COLO668 (cell line): ENCODE measurements around the gene PTCD2.
"Not testable (repeated sequence)": the region's sequence is repeated elsewhere in the genome, so short reads cannot be mapped to it uniquely, and the experiment has no call there.

Source experiments
- DNase-seq: peaks from one replicate; lab custom pipeline; 2025; ENCODE audit not compliant: unreplicated experiment; lab: John Stamatoyannopoulos, UW

Gene PTCD2

GRCh38 chr5:72295539-72295938 is 24.6 kb upstream of the PTCD2 start:
- no peak for DNase-seq

GRCh38 chr5:72296256-72296655 is 23.9 kb upstream of the PTCD2 start:
- DNase-seq = no peak

GRCh38 chr5:72298136-72298535 is 22.0 kb upstream of the PTCD2 start:
- not testable (repeated sequence) for DNase-seq

DNA sequence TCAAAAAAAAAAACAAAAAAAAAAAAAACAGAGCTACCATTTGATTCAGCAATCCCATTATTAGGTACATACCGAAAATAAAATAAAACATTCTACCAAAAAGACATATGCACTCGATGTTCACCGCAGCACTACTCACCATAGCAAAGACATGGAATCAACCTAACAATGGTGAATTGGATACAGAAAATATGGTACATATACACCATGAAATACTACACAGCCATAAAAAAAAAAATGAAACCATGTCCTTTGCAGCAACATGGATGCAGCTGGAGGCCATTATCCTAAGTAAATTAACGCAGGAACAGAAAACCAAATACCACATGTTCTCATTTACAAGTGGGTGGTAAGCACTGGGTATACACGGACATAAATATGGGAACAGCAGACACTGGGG is 21.5 kb upstream of the PTCD2 start:
- DNase-seq = no peak

- DNase-seq = no peak
Observed at GRCh38 chr5:72300590-72301339, 19.4 kb upstream of the PTCD2 start.

- DNase-seq = no peak
Observed at GRCh38 chr5:72301557-72301956, 18.6 kb upstream of the PTCD2 start.

DNA sequence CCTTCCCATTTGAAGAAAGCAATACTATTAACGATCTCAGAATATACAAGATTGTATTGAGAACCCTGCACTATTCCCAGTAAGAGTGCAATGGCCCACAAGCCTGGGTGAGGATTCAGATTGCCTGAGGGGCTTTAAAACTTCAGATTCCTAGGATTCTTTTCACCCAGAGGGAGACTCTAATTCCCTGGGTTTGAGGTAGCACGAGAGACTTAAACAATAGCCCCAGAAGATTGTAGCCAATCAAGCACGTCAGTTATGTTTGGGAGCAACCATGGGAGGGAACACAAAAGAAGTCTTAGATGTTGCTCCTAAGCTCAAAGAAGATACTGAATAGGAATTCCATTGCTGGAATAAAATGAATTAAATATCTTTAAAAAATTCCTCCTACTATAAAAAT is 18.0 kb upstream of the PTCD2 start:
- DNase-seq = no peak

- no peak for DNase-seq
Observed at GRCh38 chr5:72305194-72306142, 14.7 kb upstream of the PTCD2 start.

GRCh38 chr5:72307573-72307967 is 12.6 kb upstream of the PTCD2 start:
- DNase-seq = no peak

- peak; percentile 95 for DNase-seq
Observed at GRCh38 chr5:72307968-72308852, 12.0 kb upstream of the PTCD2 start.

- no peak for DNase-seq
Observed at GRCh38 chr5:72308853-72309191, 11.4 kb upstream of the PTCD2 start.

DNA sequence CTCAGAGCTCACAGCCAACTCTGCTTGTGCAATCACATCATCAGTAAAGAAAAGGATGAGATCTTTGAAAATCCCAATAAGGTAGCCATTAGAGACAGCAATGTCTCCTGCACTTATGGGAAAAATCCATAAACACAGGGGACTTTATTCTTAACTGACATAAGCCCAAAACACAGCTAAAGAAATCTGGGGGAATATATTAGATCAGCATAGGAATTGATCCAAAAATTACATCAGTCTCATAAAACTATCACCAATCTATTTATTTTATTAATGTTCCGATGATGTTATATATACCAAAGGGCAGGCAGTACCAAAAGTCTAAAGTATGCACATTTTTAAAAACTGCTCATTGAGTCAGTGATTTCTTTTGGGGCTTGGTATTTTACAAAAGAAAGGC is 7.0 kb upstream of the PTCD2 start:
- no peak for DNase-seq

DNA sequence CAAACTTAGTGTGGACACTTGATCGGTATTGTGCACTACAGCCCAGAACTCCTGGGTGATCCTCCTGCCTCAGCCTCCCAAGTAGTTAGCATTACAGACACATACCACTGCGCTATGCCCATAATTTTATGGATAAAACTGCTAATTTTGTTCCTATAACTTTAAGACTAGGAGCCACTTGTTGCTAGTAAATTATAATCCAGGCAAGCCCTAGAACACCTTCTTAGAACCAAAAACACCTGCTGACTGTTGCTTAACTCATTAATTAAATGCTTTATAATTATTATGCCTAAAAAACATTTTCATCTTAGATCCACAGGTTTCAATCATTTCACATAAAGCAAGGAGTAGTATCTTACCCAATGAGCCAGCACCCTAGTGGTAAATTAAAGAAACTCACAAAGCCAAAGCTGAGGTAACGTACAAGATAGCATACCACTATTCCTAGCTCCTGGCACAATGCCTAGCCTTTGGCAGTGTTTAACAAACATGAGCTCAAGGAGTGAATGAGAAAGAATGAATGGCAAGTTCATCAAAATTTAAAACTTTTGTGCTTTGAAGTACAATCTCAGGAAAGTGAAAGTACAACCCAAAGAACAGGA is 5.5 kb upstream of the PTCD2 start:
- DNase-seq = no peak

DNA sequence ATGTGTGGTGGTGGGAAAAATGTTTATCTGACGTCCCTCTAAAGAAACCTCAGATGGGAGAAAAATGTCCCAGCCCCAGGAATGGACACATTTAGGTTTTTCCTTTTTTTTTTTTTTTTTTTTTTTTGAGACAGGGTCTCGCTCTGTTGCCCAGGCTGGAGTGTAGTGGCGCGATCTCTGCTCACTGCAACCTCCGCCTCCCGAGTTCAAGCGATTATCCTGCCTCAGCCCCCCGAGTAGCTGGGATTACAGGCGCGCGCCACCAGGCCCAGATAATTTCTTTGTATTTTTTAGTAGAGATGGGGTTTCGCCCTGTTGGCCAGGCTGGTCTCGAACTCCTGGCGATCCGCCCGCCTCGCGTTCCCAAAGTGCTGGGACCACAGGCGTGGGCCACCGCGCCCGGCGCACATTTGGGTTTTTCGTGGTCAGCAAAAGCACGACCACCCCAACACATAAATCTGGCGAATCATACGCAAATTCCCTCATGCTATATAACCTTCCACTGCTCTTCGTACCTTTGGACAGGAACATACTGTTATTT is 668 bp upstream of the PTCD2 start:
- DNase-seq = peak; percentile 18

DNA sequence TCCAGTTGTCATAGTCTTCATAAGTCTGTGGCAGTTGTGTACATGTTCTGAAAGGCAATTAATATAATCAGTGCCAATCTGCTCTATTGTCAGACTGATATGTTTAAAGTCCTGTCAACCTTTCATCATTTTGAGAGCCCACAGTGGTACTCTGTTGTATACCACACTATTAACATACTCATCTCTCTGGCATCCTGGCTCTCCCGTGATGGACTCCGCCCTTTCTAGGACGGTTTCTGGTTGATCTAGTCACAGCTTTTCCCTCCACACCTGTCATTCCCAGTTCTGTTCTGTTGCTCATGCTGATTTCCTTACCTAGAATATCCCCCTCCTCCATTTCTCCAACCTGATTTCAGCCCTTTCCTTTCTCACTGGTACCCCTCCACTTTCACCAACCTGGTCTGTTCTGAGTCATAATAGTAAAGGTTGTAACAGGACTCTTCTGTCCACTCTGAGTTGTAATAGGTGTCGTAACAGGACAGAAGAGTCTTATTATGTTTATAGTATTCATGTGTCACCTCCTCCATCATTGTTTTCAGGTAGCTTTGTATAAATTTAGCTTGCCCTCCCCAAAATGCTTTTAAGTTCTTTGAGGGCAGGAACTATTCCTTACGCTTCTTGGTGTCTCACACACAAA is 4.1 kb downstream of the PTCD2 start:
- DNase-seq = no peak

GRCh38 chr5:72325566-72326305 is 5.6 kb downstream of the PTCD2 start:
- DNase-seq = no peak

DNA sequence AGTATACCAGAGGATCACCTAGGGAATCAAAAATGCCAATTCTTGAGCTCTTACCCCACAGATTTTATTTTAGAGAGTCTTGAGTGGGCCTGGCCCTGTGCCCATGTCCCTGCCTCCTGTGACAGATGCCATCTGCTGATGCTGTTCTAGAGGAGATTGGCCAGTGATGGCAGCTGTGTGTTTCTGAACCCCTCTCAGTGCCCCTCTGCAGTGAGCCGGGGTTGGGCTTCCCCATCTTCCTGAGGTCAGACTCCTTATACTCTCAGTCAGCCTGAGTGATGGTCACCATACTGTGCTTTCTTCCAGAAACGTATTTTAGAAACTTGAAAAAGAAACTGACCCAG is 6.1 kb downstream of the PTCD2 start:
- no peak for DNase-seq

GRCh38 chr5:72328172-72328571 is 8.0 kb downstream of the PTCD2 start:
- peak; percentile 2 for DNase-seq

- DNase-seq = no peak
Observed at GRCh38 chr5:72330712-72331111, 10.5 kb downstream of the PTCD2 start.

DNA sequence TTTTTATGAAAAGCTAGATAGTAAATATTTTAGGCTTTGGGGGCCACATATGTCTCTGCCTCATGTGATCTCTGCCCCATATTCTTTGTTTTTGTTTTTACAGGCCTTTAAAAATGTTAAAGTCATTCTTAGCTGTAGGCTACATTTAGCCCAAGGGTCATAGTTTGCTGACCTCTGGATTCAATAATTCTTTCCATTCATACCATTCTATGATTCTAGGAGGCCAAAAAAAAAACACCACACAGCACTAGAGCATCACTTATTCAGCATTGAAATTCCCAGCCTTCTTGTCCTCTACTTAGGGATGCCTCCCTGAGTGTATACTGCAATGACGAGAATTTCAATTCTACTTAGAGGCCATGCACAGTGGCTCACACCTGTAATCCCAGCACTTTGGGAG is 17.0 kb downstream of the PTCD2 start:
- no peak for DNase-seq
